Gastroesophageal sphincter (tissue), 4 donors: ENCODE measurements around the gene PRKAG2. TPM values are rescaled to one million over a fixed set of nuclear protein-coding genes. Genes with fewer than 3 reads are reported as not detected.

ENCODE experiments used
- ATAC-seq: fragments of 150-250 bp; one replicate; pipeline ENCODE4 v1.9.1; 2016; ENCODE audit warnings: mild to moderate bottlenecking, moderate library complexity
- H3K27ac ChIP-seq, 4 donors: fragments of 200-600 bp; sonication (generic) in 3 of 4; 1 replicate in 3 of 4; 2 replicates in 1 of 4; pipeline ENCODE4 v1.5.1; 2016 to 2019
- H3K27me3 ChIP-seq: fragments of 200-600 bp; sonication (generic); one replicate; pipeline ENCODE4 v1.5.1; 2019
- H3K36me3 ChIP-seq, 2 donors: fragments of 200-600 bp; sonication (generic); one replicate each; pipeline ENCODE4 v1.5.1; 2019; ENCODE audit warnings: control low read depth in 1 of 2
- H3K4me1 ChIP-seq, 3 donors: fragments of 200-600 bp; sonication (generic); 1 replicate in 2 of 3; 2 replicates in 1 of 3; pipeline ENCODE4 v1.5.1; 2016 to 2019; ENCODE audit warnings: control low read depth in 2 of 3
- H3K4me3 ChIP-seq, 2 donors: fragments of 200-600 bp; sonication (generic); one replicate each; pipeline ENCODE4 v1.5.1; 2019; ENCODE audit warnings: mild to moderate bottlenecking in 1 of 2, moderate library complexity in 1 of 2
- H3K9me3 ChIP-seq, 3 donors: fragments of 200-600 bp; sonication (generic); one replicate each; pipeline ENCODE4 v1.5.1; 2017 to 2019; ENCODE audit warnings: control low read depth in 2 of 3
- CTCF ChIP-seq, 4 experiments: fragments of 200-600 bp in 2 of 4; fragments of 450-650 bp in 2 of 4; sonication (generic) in 1 of 4; IDR thresholded peaks; one replicate each; pipeline ENCODE4 v1.5.1; 2017 to 2019; ENCODE audit warnings: antibody characterized with exemption in 4 of 4, mild to moderate bottlenecking in 2 of 4, moderate library complexity in 2 of 4
- EP300 ChIP-seq: sonication (generic); formaldehyde crosslinking; IDR thresholded peaks from one replicate; pipeline ENCODE4 v1.6.1; 2017; ENCODE audit warnings: antibody characterized with exemption, mild to moderate bottlenecking
- POLR2A ChIP-seq, 2 donors: fragments of 450-650 bp; IDR thresholded peaks; one replicate each; pipeline ENCODE4 v1.6.1; 2017; ENCODE audit warnings: antibody characterized with exemption in 2 of 2, mild to moderate bottlenecking in 2 of 2, moderate library complexity in 1 of 2
- POLR2AphosphoS5 ChIP-seq: sonication (generic); formaldehyde crosslinking; IDR thresholded peaks from one replicate; pipeline ENCODE4 v1.6.1; 2017; ENCODE audit warnings: antibody characterized with exemption
- WGBS, 2 donors: methylation state at CpG; one replicate each; pipeline ENCODE4 v1.1.5; 2018; ENCODE audit warnings: low coverage in 1 of 2; 5-methylcytosine and 5-hydroxymethylcytosine counted together
- total RNA-seq, 4 donors: library from RNA; depleted of rRNA; stranded (reverse); fragments of >200 nt; gene quantifications; one replicate each; pipeline ENCODE4 v1.1.0, GENCODE V29; 2016

The PRKAG2 gene
- total RNA-seq, 4 donors from 2014 or later = 48.9 to 89.0 (median 75.7) TPM

GRCh38 chr7:151821806-151822540, 54.9 kb downstream of the PRKAG2 start:
- TF ChIP-seq POLR2AphosphoS5 (no peak), EP300 (no peak), CTCF (IDR thresholded peaks at IDR 0.05) (no peak), POLR2A (IDR thresholded peaks at IDR 0.05) (no peak)
- Histone ChIP-seq H3K4me1 (peaks cover 0 to 46% (median 4%) of the 10 kb centered on the region in 3 donors), H3K9me3 (no peaks in the 10 kb centered on the region), H3K27ac (peak overlapping the region in 2 of 4 donors; percentile 31 to 41), H3K27me3 (peaks cover 8% of the 10 kb centered on the region), H3K4me3 (no peak overlapping the region), H3K36me3 (no peaks in the 10 kb centered on the region)
- 80 to 88% methylated on average over 3 to 14 of the region's 20 CpGs for WGBS, 2 donors
- no peak for ATAC-seq

GRCh38 chr7:151821226-151821625, 55.7 kb downstream of the PRKAG2 start:
- no peak for ATAC-seq
- H3K36me3 ChIP-seq = no peaks in the 10 kb centered on the region
- H3K9me3 ChIP-seq = no peaks in the 10 kb centered on the region
- WGBS, 2 donors = 90 to 94% methylated on average over 2 of the region's 4 CpGs
- H3K4me3 ChIP-seq = no peak overlapping the region
- H3K4me1 ChIP-seq = peaks cover 0 to 41% (median 4%) of the 10 kb centered on the region in 3 donors
- peaks cover 8% of the 10 kb centered on the region for H3K27me3 ChIP-seq
- TF ChIP-seq EP300 (no peak), POLR2A (IDR thresholded peaks at IDR 0.05) (no peak), CTCF (IDR thresholded peaks at IDR 0.05) (no peak), POLR2AphosphoS5 (no peak)
- no peak overlapping the region for H3K27ac ChIP-seq

- Histone ChIP-seq H3K4me1 (peaks cover 0 to 35% (median 4%) of the 10 kb centered on the region in 3 donors), H3K9me3 (no peaks in the 10 kb centered on the region), H3K27ac (no peak overlapping the region), H3K4me3 (no peak overlapping the region), H3K36me3 (no peaks in the 10 kb centered on the region), H3K27me3 (peaks cover 3% of the 10 kb centered on the region)
- 94 to 100% methylated on average over 2 to 5 of the region's 19 CpGs for WGBS, 2 donors
- TF ChIP-seq CTCF (IDR thresholded peaks at IDR 0.05) (no peak), POLR2A (IDR thresholded peaks at IDR 0.05) (no peak), EP300 (no peak), POLR2AphosphoS5 (no peak)
- no peak for ATAC-seq
These were observed 56.3 kb downstream of the PRKAG2 start for GRCh38 chr7:151820491-151821105.

- no peak for TF ChIP-seq CTCF (IDR thresholded peaks at IDR 0.05)
- TF ChIP-seq POLR2AphosphoS5 = no peak
- no peak for TF ChIP-seq EP300
- no peak for TF ChIP-seq POLR2A (IDR thresholded peaks at IDR 0.05)
- Histone ChIP-seq H3K27me3 (no peaks in the 10 kb centered on the region), H3K27ac (no peak overlapping the region), H3K36me3 (no peaks in the 10 kb centered on the region), H3K9me3 (no peaks in the 10 kb centered on the region), H3K4me3 (no peak overlapping the region), H3K4me1 (peaks cover 0 to 33% (median 4%) of the 10 kb centered on the region in 3 donors)
- no peak for ATAC-seq
- WGBS, 2 donors = 72 to 85% methylated on average over 4 to 8 of the region's 8 CpGs
These were observed 57.0 kb downstream of the PRKAG2 start for GRCh38 chr7:151819866-151820265.
